HG03039 (cell line): ENCODE data around the gene GALNT10.
A peak's percentile ranks its signal among the peaks of the same experiment; 100 is the strongest.
"Not testable (repeated sequence)": the region's sequence is repeated elsewhere in the genome, so short reads cannot be mapped to it uniquely, and the experiment has no call there.

Experiments
- ATAC-seq: cut with Tn5 transposase; IDR thresholded peaks from one replicate; pipeline ENCODE4 v1.9.1; 2021; ENCODE audit warnings: mild to moderate bottlenecking, moderate library complexity; ENCODE audit not compliant: unreplicated experiment

Gene GALNT10

GRCh38 chr5:154345255-154345952 is 154.9 kb downstream of the GALNT10 start:
- ATAC-seq: peak; percentile 71

- no peak for ATAC-seq
Measured at GRCh38 chr5:154346427-154346826, 155.9 kb downstream of the GALNT10 start.

- ATAC-seq: no peak
Measured at GRCh38 chr5:154349626-154350264, 159.2 kb downstream of the GALNT10 start.

- ATAC-seq: no peak
Measured at GRCh38 chr5:154351141-154351540, 160.6 kb downstream of the GALNT10 start.

- peak; percentile 52 for ATAC-seq
Measured at GRCh38 chr5:154351566-154351965, 161.0 kb downstream of the GALNT10 start.

- ATAC-seq: no peak
Measured at GRCh38 chr5:154352960-154353548, 162.5 kb downstream of the GALNT10 start.

GRCh38 chr5:154355129-154355611 is 164.6 kb downstream of the GALNT10 start:
- ATAC-seq: no peak

- no peak for ATAC-seq
Measured at GRCh38 chr5:154356020-154356655, 165.6 kb downstream of the GALNT10 start.

- ATAC-seq: no peak
Measured at GRCh38 chr5:154356958-154357357, 166.4 kb downstream of the GALNT10 start.

GRCh38 chr5:154358516-154359220 is 168.1 kb downstream of the GALNT10 start:
- ATAC-seq: no peak

- no peak for ATAC-seq
Measured at GRCh38 chr5:154359221-154359573, 168.7 kb downstream of the GALNT10 start.

GRCh38 chr5:154360241-154360640 is 169.7 kb downstream of the GALNT10 start:
- not testable (repeated sequence) for ATAC-seq

GRCh38 chr5:154363411-154363810 is 172.9 kb downstream of the GALNT10 start:
- no peak for ATAC-seq

- no peak for ATAC-seq
Measured at GRCh38 chr5:154364771-154365170, 174.2 kb downstream of the GALNT10 start.

GRCh38 chr5:154365823-154366222 is 175.3 kb downstream of the GALNT10 start:
- ATAC-seq: no peak

GRCh38 chr5:154366353-154366752 is 175.8 kb downstream of the GALNT10 start:
- no peak for ATAC-seq

- ATAC-seq: no peak
Measured at GRCh38 chr5:154367101-154367500, 176.6 kb downstream of the GALNT10 start.

- no peak for ATAC-seq
Measured at GRCh38 chr5:154368041-154368800, 177.7 kb downstream of the GALNT10 start.

- ATAC-seq: no peak
Measured at GRCh38 chr5:154369682-154370081, 179.1 kb downstream of the GALNT10 start.

GRCh38 chr5:154370119-154370518 is 179.6 kb downstream of the GALNT10 start:
- no peak for ATAC-seq
